ENCODE results near the gene MPST.

- no peak for TF ChIP-seq POLR2A (IDR thresholded peaks at IDR 0.05)
- no peak for TF ChIP-seq CTCF (IDR thresholded peaks at IDR 0.05)
Observed at GRCh38 chr22:36999463-36999862, 20.1 kb upstream of the MPST start.
